Medulla oblongata (tissue), 1 donor: ENCODE results near the gene GPC2.
"Not testable (repeated sequence)": the region's sequence is repeated elsewhere in the genome, so short reads cannot be mapped to it uniquely, and the experiment has no call there.

ENCODE experiments used
- DNase-seq: peaks from one replicate; pipeline ENCODE4 v3.0.0-alpha.2; 2015; ENCODE audit errors: extremely low spot score

GPC2 gene

DNA sequence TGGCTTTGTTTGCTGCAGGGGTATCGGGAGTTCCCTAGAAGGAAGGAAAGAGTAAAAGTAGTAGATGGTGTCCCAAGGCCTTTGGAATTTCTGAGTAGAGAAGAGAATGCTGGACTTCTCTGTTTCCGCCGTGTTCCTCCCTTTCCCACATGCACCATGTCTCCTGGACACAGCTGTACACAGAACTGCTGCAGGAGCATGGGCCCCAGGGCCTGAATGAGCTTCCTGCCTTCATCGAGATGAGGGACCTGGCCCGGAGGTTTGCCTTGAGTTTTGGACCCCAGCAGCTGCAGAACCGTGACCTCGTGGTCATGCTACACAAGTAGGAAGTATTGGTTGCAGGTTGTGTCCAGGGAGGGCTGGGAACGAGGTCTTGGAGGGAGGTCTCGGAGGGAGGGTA, 27.3 kb upstream of the GPC2 start:
- no peak for DNase-seq

- no peak for DNase-seq
Observed at GRCh38 chr7:100200693-100201092, 23.5 kb upstream of the GPC2 start.

DNA sequence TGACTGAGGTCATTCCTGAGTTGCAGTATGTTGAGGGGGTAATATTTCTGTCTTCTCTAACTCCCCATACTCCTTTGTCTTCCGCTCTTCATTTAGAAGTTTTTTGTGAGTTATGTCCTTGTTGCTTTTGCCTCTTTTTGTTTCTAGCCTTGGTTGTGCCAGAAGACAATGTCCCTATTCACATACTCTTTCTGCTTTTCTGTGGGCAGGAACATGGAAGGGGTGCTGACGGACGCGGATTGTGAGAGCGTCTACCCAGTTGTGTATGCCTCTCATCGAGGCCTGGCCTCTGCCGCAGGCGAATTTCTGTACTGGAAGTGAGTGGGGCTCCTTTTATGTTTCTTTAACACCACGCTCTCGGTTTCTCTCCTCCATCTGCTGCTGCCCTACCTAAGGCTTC, 21.1 kb upstream of the GPC2 start:
- peak; percentile 52 for DNase-seq

DNA sequence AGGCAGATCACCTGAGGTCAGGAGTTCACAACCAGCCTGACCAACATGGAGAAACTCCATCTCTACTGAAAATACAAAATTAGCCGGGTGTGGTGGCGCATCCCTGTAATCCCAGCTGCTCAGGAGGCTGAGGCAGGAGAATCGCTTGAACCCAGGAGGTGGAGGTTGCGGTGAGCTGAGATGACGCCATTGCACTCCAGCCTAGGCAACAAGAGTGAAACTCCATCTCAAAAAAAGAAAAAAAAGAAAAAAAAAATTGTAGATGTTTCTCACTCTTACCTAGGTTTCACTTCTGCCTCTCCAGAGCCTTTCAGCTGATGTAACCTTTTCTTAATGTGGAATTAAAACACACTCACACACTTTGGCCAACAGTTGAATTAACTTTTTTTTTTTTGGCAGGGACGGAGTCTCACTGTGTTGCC, 18.7 kb upstream of the GPC2 start:
- not testable (repeated sequence) for DNase-seq

- no peak for DNase-seq
Observed at GRCh38 chr7:100195222-100195621, 18.0 kb upstream of the GPC2 start.

- no peak for DNase-seq
Observed at GRCh38 chr7:100192969-100193368, 15.8 kb upstream of the GPC2 start.

- DNase-seq, result not testable (repeated sequence)
Observed at GRCh38 chr7:100192281-100192862, 15.2 kb upstream of the GPC2 start.

DNA sequence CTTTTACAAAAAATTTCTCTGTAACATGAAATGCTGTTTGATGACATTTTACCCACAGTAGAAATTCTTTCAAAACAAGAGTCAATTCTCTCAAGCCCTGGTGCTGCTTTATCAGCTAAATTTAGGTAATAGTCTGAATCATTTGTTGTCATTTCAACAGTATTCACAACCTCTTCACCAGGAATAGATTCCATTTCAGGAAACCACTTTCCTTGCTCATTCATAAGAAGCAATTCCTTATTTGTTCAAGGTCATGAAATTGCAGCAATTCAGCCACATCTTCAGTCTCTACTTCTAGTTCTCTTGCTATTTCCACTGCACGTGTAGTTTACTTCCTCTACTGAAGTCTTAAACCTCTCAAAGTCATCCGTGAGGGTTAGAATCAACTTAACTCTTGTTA, 14.6 kb upstream of the GPC2 start:
- no peak for DNase-seq

GRCh38 chr7:100190048-100190711, 13.0 kb upstream of the GPC2 start:
- DNase-seq, result peak; percentile 50

DNA sequence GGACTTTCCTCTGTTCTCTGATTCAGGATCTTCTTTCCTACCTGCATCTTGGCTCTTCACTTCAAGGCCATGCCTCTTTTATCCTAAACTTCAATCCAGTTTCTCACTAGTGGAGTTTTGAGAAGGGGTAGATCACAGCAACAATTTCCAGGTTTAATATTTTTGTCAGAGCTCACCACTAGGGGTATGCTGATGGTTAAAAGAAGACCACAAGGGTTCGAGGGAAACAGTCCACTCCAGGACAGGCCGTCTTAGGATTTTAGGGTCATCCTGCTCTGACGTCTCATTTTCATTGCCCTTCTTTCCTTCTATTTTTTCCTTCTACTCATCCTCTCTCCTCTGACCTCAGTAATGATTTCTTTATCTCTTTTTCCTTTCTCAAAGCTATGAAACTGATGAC, 11.9 kb upstream of the GPC2 start:
- no peak for DNase-seq

- no peak for DNase-seq
Observed at GRCh38 chr7:100185726-100186125, 8.5 kb upstream of the GPC2 start.

DNA sequence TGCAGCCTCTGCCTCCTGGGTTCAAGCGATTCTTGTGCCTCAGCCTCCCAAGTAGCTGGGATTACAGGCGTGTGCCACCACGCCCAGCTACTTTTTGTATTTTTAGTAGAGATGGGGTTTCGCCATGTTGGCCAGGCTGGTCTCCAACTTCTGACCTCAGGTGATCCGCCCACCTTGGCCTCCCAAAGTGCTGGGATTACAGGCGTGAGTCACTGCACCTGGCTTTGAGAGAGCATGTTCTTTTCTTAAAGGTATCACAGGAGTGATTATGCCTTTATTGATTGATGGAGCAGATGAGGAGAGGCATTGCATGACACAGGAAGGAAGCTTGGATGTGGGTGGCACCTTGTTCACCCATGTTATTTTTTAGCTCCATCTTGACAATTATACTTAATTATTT, 5.9 kb upstream of the GPC2 start:
- not testable (repeated sequence) for DNase-seq

- DNase-seq, result not testable (repeated sequence)
Observed at GRCh38 chr7:100182616-100183015, 5.4 kb upstream of the GPC2 start.

DNA sequence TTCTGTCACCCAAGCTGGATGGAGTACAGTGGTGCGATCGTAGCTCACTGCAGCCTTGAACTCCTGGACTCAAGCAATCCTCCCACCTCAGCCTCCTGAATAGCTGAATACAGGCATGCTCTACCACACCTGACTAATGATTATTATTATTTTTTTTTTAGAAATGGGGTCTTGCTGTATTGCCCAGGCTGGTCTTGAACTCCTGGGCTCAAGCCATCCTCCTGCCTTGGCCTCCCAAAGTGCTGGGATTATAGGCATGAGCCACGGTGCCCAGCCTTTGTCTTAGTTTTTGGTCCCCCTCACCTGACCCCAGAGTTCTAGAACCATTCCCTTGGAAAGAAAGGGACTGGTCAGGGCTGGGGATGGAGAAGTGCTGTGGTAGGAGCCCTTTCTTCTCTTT, 2.9 kb upstream of the GPC2 start:
- not testable (repeated sequence) for DNase-seq

DNA sequence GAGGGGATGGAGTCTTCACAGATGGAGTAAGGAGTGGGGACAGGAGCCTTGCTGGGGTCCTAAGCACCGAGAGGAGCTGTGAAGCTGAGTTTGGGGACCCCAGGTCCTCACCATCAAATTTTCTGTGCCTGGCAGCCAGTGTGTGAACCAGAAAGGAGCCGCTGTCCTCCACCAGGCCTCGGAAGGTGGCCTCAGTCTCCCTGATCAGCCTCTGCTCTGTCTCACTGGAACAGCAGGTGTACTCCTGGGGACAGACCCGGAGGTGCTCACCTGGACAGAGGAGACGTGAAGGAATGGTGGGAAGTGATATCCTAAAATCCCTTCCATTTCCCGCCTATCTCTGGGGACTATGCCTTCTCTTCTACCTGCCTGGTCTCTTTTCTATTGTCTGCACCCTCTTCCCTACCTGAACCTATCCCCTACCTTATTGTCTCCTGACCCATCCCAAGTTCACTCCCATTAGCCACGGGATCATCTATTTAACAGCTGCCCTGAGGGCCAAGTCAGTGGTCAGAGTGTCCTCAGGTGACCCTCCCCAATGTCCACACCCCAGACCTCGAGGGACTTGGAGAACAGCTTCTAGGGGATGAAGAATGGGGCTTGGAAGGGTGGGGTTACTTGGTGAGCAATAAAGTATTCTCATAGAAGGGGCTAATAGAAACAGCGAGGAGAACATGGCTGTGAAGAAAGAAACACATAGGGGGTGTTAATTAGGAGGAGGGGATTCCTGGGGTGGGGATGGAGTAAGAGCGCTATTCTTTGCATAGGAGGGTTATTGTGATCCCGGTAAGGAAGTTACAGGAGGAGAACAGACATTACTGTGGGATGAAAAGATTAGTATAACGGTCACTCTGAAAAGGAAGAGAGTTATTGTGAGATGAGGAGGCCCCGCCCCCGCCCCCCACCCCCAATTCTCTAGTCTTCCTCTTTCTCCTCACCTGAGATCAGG, 811 bp downstream of the GPC2 start:
- DNase-seq, result no peak

DNA sequence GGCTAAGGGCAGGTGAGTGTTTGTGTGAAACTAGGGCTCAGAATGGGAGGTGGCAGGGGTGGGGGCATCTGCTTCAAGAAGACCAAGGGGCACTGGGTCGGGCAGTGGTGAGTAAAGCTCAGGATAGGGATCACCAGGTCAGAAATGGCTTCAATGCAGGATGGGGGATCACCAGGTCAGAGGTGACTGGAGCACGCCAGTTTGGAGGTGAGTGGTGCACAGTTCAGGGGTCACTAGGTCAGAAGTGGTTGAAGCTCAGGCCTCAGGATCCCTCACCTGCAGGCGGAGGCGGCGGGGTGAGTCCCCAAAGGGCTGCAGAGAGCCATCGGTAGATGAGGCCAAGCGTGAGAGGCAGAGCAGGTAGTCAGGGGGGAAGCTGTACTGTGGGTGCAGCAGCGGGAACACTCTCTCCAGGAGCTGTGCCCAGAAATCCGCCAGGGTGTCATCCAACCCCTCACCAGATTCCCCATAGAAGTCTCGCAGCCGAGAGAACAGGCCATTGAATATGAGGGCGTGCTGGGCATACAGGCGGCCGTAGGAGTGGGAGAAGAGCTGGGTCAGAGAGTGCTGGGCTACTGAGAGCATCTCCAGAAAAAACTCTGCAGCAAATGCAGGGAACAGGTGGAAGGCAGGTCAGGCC, 1.8 kb downstream of the GPC2 start:
- no peak for DNase-seq

DNA sequence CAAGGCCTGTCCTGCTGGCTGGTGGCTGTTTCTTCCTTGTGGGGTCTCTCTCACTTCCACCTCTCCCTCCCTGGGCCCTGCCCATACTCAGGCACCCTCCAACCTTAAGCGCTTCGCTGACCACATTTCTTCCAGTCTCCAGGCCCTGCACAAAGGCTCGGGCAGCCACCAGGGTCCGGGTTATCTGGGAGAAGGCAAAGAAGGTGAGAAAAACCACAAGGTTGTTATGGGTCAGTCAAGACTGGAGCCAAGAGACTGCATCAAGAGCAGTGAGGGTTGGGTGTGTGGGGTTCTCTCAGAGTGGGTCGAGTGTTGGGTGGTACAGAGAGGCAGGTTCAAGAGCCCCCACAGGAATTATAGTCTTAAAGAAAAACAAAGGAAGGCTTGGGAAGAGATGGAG, 2.6 kb downstream of the GPC2 start:
- no peak for DNase-seq

GRCh38 chr7:100173806-100174495, 3.2 kb downstream of the GPC2 start:
- no peak for DNase-seq

GRCh38 chr7:100171840-100172239, 5.3 kb downstream of the GPC2 start:
- DNase-seq, result no peak

- DNase-seq, result no peak
Observed at GRCh38 chr7:100171087-100171681, 6.0 kb downstream of the GPC2 start.
